ENCODE data around the gene REEP5.
A peak's percentile ranks its signal among the peaks of the same experiment; 100 is the strongest.
"Not testable (repeated sequence)": the region's sequence is repeated elsewhere in the genome, so short reads cannot be mapped to it uniquely, and the experiment has no call there.

REEP5 gene

DNA sequence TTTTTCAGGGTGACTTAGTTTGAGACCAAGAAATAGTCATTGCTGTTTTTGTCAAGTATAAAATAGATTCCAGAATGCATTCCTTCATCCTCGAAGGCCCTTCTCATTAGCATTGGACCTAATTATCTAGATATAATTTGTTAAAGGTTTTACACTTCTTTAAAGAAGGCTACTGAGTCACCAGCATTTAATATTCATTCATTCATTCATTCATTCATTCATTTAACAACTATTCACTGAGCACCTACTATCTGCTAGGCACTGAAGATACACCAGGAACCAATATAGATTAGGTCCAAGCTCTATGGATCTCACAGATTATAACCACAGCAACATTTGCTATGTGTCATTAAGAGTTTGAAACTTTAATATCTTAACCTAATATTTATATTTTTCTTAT, 11.1 kb upstream of the REEP5 start:
- no peak for DNase-seq (ENCODE audit: low spot score)

DNA sequence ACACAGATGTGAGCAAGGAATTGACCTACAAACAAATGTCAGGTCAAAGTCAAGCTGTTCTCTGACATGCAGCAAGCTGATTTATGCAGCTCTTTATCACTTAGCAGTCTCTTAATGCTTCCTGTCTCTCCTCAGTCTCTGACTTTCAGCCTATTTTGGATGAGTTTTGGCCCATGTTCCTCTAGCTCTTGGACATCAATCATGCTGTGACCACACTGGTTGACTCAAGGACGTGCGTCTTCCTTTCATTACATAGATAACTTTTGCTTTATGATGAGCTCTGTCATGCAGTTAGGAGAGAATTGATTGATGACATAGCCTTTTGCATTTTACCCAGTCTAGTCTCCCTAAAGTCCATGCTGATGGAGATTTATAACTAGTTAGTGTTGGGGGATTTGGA, 9.4 kb upstream of the REEP5 start:
- no peak for DNase-seq (ENCODE audit: low spot score)

DNA sequence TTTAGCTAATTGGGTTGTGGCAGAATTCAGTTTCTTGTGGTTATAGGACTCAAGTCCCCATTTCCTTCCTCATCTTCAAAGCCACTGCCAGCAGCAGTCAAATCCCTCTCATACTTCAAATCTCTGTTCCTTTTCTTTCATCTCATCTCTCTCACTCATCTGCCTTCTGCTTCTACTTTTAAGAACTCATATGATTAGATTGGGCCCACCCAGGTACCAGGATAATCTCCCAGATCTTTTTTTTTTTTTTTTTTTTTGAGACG, 8.0 kb upstream of the REEP5 start:
- no peak for DNase-seq (ENCODE audit: low spot score)

DNA sequence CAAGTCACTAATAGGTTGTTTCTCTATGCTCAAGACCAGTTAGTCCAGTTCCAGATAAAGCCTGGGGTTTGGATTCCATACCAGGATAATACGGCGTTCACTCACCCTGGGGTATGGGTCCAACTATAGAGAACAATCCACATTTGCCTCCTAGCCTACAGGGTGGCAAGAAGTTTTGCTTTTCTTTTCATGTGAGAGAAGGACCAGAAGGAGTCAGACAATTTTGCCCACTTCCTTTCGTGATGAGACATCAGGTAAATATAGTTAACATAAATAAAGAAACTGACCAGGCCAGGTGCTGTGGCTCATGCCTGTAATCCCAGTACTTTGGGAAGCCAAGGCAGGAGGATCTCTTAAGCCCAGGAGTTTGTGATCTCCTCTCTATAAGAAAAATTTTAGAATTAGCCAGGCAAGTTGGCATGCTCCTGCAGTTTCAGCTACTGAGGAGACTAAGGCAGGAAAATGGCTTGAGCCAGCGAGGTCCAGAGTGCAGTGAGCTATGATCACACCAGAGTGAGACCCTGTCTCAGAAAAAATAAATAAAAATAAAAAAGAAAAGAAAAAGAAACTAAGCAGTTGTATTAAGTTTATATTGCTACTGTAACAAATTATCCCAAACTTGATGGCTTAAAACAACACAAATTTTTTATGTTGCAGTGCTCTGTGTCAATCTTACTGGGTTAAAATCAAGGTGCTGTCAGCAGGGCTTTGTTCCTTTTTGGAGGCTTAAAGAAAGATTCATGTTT, 7.5 kb upstream of the REEP5 start:
- DNase-seq (ENCODE audit: low spot score) = no peak

DNA sequence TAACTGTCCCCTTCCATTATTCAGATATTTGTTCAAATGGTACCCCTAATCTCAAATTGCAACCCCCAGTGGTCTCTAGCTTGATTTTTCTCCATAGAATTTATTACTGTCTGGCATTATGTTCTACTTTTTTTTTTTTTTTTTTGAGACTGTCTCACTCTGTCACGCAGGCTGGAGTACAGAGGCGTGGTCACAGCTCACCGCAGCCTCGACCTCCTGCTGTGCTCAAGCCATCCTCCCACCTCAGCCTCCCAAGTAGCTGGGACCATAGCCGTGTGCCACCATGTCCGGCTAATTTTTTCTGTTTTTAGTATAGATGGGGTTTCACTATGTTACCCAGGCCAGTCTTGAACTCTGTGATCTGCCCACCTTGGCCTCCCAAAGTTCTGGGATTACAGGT, 2.0 kb upstream of the REEP5 start:
- no peak for DNase-seq (ENCODE audit: low spot score)

DNA sequence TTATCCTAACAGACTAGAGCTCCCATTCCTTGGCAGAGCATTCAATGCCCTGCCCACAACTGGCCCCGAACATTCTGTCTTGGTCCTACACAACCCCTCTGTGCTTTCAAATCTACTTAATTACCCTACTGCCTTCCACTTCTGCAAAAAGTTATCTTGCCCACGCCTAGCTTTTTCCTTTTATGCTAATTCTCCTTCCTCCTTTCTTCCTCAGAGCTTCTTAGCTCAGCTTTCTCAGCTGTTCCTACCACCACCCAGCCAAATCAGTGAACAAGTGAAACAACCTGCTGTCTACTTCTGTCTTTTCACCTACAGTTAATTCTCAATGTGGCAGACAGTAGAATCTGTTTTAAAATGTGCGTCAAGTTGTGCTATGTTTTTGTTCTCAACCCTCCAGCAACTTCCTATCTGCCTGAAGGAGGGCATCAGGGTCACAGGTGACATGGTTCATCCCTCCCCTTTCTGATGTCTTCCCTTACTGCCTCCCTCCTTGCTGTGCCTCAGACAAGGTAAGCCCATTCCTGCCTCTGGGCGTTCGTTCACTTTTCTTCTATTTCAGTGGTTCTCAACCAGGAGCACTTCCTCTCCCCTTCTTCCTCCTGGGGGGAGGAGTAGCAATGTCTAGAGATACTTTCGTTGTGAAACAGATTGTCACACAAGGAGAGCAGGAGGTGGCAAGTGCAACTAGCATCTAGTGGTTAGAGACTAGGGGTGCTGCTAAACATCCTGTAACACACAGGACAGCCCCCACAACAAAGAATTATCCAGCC, 1.3 kb upstream of the REEP5 start:
- no peak for DNase-seq (ENCODE audit: low spot score)

DNA sequence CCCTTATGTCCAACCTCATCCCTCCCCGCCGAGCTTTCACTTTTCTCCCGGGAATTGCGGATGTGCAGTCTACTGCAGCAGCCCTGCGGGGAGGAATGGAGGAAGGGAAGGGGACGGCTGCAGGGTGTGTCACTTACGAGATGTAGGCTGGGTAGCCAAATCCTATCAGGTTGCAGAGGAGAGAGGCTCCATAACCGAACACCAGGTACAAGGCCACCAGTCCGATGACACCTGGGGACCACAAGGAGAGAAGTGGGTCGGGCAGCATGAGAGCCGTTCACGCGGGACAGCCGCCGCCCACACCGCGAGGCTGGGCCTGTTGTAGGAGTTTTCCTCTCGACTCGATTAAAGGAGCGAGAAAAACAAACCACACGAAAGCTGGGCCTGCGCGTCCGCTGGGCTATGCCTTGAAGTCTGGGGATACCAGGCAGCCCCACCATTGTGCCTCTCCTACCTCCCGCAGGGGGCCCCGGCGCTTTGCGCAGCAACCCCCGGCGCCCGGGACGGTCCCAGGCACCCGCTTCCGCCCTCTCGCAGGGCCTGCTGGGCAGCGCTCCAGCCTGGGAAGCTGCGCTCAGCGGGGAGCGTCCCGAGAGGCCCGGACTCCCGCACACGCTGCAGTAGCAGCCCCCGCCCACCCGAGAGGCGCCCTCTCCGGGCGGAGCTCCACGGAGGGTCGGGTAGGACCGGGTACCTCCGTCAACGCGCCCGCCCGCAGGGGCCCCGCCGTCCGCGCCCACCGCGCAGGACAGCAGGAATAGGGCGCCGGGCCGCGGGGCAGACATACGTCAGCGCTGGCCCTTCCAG, 798 bp downstream of the REEP5 start:
- peak; percentile 55 for DNase-seq (ENCODE audit: low spot score)

DNA sequence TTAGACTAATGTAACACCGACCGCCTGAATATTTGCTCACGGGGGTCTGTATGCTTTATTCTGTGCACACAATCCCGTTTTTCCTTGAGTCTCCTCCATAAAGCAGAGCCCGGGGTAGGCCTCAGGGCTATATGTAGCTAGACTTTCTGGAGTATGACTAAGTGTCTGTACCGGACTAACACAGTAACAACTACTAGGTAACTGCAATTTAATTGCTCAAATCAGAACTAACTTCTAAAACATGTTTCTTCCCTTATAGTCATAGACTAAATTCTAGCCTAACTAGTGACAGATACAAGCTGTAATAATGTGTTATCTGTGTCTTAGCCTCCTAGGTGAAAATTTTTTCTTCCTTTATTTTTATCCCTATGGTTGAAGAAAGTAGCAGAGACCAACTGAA, 2.1 kb downstream of the REEP5 start:
- no peak for DNase-seq (ENCODE audit: low spot score)

DNA sequence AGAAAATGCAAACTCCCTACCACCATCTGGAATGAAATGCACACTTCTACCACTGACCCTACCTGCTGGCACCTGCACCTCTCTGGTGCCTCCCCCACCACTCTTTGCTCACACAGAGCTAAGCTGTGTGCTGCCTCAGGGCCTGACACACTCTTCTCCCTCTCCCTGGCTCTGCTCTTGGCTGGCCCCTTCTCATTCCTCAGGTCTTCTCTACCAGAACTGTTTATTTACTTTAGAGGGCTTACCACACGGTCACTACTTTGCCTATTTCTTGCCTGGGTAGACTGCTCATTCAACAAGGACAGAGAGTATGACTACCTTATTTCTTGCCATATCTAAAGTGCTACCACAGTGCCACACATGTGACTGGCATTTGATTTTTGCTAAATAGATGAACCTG, 3.3 kb downstream of the REEP5 start:
- no peak for DNase-seq (ENCODE audit: low spot score)

DNA sequence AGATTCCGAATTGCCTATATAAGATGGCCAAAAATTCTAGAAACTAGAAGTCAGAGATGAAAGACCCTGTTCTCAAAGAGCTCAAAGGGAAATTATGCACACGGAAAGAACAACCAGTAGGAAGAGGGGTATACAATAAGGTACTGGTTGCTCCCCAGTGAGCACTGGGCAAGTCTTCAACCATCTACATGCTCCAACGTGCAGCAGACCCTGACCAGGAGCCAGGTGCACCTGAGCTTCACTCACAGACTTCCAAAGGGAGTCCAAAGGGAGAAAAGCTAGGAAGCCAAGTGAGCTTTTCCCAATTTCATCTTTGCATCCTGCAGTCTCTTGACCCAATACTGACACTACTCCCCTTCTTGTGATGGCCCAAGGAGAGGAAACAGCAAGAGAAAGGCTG, 3.9 kb downstream of the REEP5 start:
- DNase-seq (ENCODE audit: low spot score) = no peak

DNA sequence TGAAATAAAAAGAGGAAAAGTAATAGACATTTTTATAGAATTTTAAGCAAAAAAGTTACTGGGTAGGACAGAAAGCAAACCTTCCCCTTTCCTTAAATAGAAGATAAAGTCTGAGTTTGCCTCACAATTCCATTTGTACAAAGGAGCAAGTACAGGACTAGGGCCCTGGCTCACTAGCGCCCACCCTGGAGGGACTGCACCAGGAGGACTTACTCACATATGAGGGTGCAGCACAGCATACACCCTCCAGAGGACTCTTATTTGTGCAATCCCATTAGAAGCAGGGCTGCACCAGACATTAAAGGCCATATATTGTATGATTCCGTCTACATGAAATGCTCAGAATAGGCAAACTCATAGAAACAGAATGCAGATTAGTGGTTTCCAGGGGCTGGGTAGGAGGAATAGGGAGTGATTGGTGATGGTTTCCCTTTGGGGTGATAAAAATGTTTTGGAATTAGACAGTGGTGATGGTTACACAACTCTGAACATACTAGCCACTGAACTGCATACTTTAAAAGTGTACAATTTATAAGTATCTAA, 4.5 kb downstream of the REEP5 start:
- DNase-seq (ENCODE audit: low spot score) = peak; percentile 17

DNA sequence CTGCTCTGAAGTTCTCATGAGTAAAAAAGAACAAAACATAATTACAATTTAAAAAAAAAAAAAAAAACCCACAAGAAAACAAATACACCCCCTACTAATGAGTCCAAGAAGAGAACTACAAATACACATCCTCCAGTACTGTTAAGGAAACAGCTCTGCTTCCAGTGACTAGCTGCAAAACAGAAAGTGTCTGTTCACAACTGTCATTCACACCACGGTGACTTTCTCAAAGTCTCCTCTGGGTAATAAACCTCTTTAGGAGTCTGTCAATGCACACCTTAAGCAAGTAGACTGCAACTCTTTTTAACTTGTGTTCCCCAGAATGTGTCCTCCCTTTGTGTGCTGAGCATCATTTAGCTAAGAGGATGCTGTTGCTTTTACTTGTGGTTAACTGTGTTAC, 6.2 kb downstream of the REEP5 start:
- DNase-seq (ENCODE audit: low spot score) = no peak

DNA sequence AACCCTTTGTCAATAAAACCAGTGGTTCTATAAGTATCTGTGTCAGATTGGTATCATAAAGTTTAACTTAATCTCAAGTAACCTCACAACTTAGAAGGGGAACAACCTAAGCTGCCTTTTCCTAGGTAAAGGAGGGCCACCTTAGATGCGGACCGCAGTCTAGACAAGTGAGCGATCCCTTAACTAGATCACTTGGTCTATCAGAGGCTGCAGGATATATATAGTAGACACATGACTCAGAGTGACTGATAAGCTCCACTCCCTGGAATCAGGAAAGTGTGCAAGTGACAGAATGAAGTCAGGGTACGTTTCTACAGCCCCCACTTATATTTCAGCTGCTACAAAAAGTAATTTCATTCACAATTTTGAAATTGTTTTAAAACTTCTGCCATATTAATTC, 7.4 kb downstream of the REEP5 start:
- DNase-seq (ENCODE audit: low spot score) = no peak

DNA sequence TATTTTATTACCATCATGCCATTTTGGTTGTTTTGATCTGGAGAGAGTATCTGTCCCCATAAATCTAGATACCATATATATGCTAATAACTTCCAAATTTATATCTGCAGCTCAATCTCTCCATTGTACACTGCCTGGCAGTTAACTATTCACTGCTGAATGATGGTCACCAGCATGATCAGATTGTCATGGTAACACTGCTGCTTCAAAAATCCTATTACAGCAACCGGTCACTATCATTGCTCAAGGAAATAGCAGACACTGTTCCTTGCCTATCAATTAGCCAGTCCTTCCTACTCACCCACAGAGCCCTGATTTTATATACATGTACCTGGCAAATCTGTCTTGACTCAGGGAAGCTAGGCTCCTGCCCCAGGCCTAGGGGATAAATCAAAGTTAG, 11.5 kb downstream of the REEP5 start:
- no peak for DNase-seq (ENCODE audit: low spot score)

DNA sequence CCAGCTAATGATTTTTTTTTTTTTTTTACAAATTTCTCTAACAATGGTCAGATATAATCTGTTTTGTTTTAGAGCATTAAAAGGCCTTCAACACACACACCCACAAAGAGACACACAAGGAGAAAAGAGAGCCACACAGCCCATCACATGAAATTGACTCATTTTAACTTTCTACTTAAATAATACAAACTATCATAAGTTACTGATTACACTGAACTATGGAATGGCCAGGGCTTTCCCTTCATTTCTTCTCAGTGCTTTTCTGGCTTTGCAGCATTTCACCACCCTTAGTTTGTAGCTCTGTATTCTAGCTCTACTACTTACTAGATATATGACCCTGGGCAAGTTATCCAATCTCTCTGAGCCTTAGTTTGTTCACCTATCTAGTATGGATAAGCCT, 13.2 kb downstream of the REEP5 start:
- DNase-seq (ENCODE audit: low spot score) = no peak

DNA sequence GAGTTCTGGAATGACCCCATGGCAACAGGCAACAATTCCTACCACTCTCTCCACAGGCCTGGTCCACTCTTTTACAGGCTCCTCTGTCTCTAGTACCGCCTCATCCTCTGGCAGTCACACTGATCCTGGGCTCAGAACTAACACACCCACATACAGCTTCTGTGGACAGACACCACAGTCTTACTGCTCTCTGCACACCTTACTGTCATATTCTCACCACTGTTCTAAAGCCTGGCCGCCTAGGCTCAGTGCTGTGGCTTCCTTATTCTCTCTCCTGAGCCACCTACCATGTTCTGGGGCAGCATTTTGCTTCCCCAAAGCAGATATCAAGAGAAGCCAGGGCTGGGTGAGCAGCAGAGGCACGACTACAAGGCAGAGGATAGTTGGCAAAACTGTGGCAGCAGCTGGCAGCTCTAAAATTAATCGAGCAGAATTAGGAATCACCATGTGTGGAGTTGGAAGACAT, 14.8 kb downstream of the REEP5 start:
- DNase-seq (ENCODE audit: low spot score) = no peak

DNA sequence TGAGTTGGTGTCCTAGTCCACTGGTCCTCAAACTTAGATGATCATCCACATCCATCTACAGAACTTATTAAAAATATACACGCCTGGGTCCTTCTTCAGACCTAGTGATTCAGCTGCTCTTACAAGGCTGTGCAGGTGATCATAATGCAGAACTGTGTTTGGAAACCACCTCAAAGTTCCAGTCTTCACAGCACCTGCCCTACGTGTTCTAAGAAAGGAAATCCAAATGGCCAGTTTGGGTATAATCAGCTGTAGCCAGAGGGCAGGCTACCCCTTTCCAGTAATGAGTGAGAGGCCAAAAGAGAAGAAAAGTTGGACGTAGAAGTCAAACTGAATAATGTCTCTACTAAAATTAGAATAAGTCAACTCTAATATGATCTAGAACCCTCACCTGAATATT, 15.4 kb downstream of the REEP5 start:
- no peak for DNase-seq (ENCODE audit: low spot score)

DNA sequence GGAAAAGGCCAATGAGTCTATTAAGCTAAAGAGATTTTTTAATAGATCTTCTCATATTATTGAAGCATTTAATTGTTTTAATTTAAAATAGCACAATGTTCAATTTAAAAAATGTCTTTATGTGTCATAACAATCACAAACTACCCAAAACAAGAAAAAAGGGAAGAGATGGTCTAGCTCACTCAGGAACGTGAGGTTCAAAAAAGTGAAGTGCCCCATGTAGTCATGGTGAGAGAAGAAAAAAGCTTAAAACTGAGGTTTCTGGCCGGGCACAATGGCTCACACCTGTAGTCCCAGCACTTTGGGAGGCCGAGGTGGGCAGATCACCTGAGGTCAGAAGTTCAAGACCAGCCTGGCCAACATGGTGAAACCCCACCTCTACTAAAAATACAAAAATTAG, 17.0 kb downstream of the REEP5 start:
- DNase-seq (ENCODE audit: low spot score) = not testable (repeated sequence)

DNA sequence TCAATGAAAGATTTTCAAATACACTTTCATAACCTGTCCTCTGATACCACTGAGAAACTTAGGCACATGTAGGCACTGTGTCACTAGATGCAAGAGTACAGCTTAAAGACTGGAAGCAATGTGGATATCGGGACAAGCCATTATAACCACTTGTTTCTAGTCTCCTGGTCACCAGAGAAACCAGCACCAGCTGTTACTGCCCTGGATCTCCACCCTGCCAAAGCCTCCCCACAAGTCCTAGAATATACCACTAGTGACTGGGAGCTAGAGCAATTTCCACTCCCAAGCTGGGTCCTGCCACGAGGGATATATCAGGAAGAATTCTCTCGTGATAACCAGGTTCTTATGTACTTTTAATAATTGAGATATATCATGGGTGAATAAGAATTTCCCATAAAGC, 19.5 kb downstream of the REEP5 start:
- DNase-seq (ENCODE audit: low spot score) = no peak

DNA sequence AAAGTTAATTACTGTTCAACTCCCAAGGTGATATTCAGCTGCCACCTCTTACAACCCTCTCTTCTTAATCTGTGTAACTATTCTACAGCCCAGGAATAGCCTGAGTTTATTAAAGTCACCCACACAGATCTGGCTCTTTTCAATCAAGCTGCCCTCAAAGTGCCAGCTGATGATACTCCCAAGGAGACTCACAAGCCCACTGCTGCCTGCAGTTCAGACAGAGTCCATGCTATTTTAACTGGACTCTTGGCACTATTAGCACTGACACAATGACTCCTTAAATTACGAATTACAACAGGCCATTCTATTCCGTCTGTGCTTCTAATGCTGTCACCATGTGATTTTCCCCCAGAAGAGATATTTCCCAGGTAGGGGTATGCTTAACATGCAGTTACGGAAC, 26.3 kb downstream of the REEP5 start:
- DNase-seq (ENCODE audit: low spot score) = no peak

DNA sequence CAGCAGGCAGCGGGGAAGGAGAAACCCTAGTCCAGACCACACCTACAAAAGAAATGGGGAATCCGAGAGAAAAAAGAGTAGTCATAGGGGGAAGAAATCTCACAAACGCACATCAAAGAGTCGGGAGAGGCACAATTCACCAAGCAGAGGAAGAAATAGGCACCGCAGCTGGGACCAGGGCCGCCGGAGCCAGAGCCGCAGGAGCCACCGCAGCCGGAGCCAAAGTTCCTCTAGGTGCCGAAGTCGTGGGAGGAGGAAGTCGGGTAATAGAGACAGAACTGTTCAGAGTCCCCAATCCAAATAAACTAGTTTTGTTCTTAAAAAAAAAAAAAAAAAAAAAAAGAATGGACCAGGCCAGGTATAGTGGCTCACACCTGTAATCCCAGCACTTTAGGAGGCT, 29.3 kb downstream of the REEP5 start:
- DNase-seq (ENCODE audit: low spot score) = no peak

DNA sequence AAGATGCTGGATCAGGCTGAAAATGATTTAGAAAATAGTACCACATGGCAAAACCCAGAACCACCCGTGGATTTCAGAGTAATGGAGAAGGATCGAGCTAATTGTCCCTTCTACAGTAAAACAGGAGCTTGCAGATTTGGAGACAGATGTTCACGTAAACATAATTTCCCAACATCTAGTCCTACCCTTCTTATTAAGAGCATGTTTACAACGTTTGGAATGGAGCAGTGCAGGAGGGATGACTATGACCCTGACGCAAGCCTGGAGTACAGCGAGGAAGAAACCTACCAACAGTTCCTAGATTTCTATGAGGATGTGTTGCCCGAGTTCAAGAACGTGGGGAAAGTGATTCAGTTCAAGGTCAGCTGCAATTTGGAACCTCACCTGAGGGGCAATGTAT, 30.0 kb downstream of the REEP5 start:
- DNase-seq (ENCODE audit: low spot score) = not testable (repeated sequence)

DNA sequence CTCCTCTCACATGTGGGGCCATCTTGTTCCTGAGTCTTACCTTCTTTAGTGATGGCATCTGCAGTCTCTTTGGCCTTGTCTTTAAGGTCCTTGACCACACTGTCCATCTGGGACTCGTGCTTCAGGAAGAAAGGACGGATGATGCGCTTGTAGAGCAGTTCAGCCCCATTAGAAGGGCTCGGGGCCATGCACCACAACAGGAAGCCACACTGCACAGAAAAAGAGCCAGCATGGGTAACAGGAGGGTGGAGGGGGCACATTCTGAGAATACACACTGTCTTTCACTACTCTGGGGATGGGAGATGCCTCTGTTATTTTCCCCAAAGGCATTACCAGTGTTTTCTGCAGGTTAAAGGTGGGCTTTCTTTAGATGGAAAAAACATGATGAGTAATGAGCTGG, 35.1 kb downstream of the REEP5 start:
- DNase-seq (ENCODE audit: low spot score) = no peak
